ENCODE results near the gene DNMT3B.

DNA sequence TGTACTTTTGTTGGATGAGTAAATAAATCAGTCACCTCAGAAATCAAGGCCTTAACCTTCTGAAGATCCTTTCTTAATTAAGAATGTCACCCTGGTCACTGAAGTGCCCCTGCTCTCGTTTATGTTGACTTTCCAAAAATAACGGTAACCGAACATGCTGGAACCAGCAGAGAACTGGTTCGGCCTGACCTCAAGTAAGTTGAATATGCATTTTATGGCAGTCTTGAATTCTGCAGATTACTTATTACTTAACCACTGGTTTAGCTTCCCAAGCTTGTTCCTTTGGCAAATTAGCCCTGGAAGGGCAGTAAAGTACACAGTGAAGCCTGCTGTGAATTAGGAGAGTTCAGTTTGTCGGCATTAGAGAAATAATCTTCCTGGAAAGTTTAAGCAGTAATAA is 69.8 kb downstream of the DNMT3B start:
- TF ChIP-seq, protein P1, sequence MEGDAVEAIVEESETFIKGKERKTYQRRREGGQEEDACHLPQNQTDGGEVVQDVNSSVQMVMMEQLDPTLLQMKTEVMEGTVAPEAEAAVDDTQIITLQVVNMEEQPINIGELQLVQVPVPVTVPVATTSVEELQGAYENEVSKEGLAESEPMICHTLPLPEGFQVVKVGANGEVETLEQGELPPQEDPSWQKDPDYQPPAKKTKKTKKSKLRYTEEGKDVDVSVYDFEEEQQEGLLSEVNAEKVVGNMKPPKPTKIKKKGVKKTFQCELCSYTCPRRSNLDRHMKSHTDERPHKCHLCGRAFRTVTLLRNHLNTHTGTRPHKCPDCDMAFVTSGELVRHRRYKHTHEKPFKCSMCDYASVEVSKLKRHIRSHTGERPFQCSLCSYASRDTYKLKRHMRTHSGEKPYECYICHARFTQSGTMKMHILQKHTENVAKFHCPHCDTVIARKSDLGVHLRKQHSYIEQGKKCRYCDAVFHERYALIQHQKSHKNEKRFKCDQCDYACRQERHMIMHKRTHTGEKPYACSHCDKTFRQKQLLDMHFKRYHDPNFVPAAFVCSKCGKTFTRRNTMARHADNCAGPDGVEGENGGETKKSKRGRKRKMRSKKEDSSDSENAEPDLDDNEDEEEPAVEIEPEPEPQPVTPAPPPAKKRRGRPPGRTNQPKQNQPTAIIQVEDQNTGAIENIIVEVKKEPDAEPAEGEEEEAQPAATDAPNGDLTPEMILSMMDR (IDR thresholded peaks at IDR 0.05): no peak
- no peak for TF ChIP-seq POLR2A (IDR thresholded peaks at IDR 0.05)

Measured in uterus (tissue), 2 donors.